Endometrial microvascular endothelial cells (primary cell): Measurements from ENCODE around the gene STK24. TPM values are rescaled to one million over a fixed set of nuclear protein-coding genes. Genes with fewer than 3 reads are reported as not detected.

Experiments used
- in situ Hi-C: cut with HindIII; loops from 2 replicates; pipeline ENCODE4 v1.10.0; 2017; ENCODE audit warnings: low sequenced_read_pairs, low pct_unique_long_range_greater_than_20kb; ENCODE audit errors: inconsistent ontology term
- total RNA-seq: library from RNA; depleted of rRNA; stranded (reverse); fragments of >200 nt; gene quantifications from one replicate; pipeline ENCODE4 v1.2.3, GENCODE V29; 2015; ENCODE audit errors: inconsistent ontology term

Gene STK24
- total RNA-seq, 1 donor from 2014 or later = 93.2 TPM

GRCh38 chr13:98538876-98539275, 38.0 kb downstream of the STK24 start:
- in situ Hi-C loops = no loop called here

DNA sequence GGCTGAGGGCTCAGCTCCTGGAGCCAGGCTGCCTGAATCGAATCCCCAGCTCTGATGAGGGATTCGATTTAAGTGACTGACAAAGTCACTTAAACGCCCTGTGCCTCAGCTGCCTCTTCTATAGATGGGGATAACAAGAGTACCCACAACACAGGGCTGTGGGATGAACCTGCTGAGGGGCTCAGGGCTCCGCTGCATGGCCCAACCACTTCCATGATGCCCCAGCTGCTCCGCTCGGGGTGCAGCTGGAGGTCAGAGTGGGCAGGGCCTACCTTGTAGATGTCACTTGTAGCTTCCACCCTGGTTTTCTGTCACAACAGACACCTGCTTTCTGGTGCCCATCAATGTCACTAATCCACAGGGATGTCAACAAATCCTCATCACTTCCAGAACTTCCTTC, 39.2 kb downstream of the STK24 start:
- in situ Hi-C loops = no loop called here

GRCh38 chr13:98537306-98537705, 39.6 kb downstream of the STK24 start:
- in situ Hi-C loops = no loop called here

DNA sequence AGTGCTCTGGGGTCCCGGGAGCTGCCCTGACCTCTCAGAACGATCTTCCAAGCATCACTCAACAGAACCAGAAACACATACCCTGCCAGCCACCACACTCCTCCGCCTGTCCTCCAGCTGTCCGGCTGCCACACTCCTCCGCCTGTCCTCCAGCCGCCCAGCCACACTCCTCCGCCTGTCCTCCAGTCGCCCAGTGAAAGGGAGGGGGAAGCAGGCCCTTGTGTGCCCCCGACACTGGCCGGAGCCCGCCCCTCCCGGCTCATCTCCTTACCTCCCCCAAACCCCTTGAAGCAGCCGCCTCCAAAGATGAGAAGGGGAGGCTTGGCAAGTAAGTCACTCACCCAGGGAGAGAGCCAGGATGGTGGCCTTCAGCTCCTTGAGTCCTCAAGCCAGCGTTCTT, 40.2 kb downstream of the STK24 start:
- in situ Hi-C loops = no loop called here

DNA sequence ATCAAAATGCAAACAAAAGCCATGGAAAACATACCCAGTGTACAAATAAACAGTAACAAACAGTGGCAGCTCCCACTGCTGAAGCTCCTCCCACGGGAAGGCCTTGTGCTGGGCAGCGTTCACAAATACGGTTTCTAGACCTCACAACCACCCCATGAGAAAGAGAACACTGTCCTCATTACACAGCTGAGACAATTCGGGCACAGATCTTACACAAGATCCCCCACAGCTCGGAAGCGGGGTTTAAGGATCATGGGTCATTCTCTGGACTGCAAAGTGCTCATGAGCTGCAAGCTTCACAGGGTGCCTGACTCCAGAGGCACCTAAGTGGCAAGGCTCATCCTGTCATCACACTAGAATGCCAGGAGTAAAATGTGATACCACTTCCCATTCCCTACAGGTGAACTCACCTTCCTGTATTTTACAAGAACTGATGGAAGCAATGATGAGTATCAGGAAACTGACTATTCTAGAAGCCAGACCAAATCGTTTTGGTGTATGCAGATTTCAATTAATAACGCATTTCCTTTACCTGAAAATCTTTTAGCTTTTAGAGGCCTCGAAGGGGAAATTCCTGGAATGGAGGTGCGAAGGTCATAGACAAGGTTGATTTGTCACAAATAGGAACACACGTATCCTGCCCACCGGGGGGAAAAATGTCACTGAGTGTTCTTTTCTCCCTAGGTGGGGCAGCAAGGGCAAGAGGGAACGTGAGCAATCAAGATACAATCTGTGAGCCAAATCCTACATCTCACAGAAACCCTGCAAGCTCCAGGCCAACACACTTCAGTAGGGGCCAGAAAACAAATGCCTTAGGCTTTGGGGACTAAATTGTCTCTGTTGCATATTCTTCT, 41.2 kb downstream of the STK24 start:
- in situ Hi-C loops = no loop called here

DNA sequence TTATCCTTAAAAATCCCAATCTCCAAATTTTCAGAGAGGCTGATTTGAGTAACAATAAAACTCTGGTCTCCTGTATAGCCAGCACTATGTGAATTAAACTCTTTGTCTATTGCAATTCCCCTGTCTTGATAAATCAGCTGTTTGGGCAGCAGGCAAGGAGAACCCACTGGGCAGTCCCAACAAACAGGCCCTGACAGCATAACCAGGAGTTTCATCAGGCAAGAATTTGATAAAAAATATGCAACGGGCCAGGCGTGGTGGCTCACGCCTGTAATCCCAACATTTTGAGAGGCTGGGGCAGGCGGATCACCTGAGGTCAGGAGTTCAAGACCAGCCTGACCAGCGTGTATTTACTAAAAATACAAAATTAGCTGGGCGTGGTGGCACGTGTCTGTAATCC, 42.1 kb downstream of the STK24 start:
- in situ Hi-C loops = no loop called here

DNA sequence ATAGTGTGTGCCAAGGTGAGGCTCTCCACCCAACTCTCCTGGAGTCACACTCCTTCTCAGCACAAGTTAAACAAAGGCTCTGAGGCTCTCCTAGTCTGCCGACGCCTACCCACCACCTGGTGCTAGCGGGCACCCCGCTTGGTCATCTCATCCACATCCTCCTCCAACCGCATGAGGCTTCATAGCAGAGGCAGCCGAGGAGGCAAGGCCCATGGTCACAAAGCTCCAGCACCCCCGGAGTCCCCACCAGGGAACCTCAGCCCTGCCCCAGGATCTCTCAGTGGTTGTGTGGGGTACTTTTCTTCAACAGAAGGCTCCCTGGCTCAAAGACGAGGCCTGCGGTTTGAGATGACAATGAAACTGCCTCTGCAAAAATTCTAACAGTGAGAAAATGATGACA, 43.0 kb downstream of the STK24 start:
- in situ Hi-C loops = no loop called here

DNA sequence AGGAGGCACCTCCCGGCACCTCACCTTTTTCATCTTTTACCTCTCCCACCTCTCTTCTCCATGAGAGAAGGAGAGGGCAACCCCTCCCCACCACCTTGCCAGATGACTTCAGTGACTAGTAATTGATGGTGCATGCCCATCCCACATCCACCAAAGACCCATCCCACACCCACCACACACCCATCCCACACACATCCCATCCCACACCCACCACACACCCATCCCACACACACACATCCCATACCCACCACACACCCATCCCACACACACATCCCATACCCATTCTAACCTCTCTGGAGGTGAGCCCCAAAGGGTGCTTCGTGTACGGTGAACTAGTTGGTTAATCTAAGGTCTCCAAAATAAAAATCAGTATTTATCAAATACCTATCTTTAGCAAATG, 44.7 kb downstream of the STK24 start:
- in situ Hi-C loops = no loop called here

DNA sequence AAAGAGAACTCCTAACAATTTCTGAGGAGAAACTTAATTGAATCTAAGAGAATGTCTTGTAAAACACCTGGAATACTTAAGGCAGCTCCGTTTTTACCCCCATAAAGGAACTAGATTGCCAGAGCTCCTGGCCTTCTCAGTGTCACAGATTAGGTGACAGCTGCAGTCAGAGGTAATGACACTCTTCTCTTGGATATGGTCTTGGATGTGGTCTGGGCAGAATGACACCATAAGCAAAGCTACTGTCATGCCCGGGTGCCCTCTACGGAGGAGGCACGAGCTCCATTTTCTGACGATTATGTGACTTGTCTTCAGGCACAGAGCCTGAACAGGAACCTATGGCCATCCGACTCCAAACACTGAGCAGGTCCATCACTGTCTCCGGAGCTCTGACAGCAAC, 46.7 kb downstream of the STK24 start:
- in situ Hi-C loops = no loop called here

DNA sequence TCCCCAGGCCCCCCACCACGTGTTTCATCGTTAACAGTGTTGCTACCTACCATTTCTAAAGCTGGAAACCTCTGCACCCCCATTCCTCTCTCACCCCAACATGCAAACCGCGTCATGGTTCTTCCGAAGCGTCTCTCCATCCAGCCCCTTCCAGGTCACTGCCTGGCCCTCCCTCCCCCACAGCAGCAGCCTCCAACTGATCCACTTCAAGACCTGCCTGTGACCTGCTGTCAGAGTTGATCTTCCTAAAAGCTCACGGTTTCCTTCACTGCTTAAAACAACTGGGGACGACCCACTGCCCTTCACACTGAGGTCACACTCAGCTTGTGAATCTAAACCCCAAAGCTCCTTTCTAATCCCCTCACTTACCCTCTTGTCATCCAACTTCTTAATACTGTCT, 47.7 kb downstream of the STK24 start:
- in situ Hi-C loops = no loop called here

GRCh38 chr13:98528663-98529064, 48.2 kb downstream of the STK24 start:
- in situ Hi-C loops = no loop called here

DNA sequence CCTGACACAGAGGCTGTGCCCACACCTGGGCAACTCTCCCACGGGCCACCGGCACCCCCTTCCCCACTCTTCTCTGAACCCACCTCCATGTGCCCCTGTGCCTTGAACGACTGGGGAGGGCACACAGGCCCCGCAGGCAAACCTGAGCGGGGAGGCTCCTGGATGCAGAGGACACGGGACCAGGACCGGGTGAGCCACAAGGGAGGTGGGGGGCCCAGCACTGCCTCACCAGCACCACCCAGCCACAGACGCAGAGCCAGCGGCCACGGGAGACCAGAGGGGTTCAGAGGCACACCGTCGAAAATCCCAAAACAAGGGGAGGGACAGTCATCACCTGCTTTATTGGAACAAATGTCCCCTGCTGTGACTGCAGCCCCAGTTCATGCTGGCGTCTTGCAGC, 49.4 kb downstream of the STK24 start:
- in situ Hi-C loops = no loop called here

DNA sequence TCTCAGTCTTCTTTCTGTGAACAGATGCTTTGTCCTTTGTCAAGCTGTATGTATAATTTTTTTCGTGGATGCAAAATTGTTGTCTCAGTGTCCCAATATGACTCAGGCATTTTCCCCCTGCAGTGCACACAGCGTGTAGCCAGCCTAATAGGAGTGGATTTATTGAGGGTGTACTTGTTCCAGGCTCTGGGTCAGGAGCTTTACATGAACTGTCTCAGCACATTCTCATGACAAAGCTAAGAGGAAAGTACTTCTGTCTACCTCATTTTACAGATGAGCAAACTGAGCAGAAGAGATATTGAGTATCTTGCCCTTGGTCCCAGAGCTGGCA, 50.8 kb downstream of the STK24 start:
- in situ Hi-C loops = no loop called here

DNA sequence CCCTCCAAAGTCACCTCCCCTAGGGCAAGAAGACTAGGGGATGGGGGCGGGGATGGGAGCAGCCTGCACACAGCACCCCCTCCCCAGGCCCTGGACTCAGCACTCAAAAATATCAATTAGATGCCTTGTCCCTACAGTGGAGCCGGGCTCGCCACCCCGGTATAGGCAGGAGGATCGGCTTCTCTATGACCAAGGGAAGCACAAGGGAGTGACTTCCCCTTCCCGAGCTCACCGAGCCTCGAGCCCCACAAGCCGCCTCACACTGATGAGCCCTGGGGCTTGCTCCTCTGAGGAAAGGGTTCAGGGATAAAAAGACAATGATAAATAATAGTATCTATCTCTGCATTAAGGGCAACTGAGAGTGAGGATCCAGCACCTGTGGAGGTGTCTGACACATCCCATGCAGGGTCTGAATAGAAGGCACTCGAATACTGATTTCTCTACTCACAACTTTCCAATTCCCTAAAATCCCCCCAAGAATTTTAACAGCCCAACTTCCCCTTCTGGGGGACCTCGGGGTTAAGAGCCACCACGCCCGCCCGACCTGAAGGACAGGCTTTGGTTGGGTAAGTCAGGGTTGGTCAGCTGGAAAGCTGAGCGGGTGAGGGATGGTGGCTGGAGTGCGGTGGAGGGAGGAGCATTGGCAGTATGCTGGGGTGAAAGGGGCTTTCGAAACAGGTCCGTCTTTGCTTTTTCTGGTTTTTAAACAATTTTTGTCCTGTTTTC, 51.3 kb downstream of the STK24 start:
- in situ Hi-C loops = no loop called here

DNA sequence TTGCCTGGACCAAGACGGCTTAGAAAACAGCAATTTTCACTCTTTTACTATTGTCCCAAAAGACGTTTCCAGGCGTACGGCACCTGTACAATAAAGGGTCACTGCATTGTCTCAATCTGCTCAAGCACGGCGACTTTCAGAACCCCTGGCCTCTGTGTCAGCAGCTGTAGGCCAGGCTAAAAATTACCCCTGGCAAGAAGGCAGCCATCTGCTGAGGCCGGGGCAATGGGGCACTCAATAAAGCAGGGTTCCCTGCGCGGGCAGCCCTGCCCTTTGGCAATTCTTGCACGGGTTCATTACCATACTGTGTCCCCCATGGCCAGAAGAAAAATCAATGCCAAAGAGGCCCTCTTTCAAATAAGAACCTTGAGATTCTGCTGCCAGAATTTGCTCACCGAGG, 52.1 kb downstream of the STK24 start:
- in situ Hi-C loops = no loop called here

DNA sequence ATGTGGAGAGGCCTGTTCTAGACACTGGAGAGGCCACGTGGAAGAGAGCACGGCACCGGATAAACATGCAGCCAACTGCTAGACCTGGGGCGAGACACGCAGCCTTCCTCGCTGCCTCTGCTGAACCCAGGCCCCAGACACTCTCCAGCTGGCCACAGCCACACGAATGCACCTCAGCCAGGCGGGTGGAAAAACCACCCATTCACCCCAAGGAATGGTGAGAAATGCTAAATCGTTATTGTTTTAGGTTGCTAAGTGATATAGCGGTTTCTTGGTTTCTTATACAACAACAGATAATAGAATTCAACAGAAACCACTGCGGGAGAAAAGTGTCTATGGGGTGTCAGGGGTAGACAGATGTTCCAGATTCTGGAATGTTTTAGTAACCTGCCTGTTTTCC, 52.5 kb downstream of the STK24 start:
- in situ Hi-C loops = no loop called here

DNA sequence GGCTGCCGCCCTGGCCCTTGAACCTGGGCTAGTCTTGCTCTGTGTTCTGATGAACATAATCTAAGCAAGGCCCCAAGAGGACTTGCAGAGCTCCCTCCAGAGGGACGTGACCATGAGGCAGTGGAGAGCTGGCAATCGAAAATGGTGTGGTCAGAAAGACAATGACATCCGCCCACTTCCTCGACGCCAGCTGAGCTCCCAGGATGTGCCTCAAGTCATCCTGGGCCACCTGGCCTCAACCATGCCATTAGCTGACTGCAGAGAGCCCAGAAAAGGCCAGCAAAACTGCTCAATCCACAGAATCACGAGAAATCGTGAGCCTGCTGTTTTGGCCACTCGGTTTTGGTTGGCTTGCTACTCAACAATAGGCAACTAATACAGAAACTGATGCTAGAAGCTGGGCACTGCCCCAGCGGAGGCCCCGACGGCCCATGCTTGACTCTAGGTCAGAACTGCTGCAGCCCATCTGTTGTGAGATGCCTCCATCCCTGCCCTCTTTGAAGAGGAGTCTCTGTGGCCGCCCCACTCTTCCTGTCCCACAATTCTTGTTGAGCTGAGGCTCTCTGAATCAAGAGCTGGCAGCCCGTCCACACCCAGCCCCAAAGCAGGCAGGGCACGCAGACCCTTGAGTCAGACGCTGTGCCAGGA, 53.3 kb downstream of the STK24 start:
- in situ Hi-C loops = no loop called here

DNA sequence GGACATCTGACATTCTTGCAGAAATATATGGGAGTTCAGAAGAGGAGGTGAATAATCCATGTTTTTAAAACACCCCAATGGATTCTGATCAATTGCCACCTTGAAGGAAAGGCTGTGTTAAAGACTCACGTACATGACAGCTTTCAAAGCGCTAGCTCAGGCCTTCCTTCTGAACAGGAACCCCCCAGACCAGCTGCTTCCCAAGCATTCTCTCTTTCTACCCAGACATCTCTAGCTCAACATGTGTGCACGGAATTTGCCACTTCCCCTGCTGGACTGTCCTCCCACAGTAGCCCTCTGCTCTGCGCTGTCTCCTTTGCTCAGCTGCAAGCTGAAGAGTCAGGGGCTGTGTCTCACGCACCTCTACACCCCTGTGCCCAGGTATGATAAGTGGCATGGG, 54.5 kb downstream of the STK24 start:
- in situ Hi-C loops = no loop called here

- in situ Hi-C loops = no loop called here
These were observed 55.3 kb downstream of the STK24 start for GRCh38 chr13:98521461-98522247.
